GM18520 (cell line): ENCODE measurements around the gene PSME3IP1.
"Not testable (repeated sequence)": the region's sequence is repeated elsewhere in the genome, so short reads cannot be mapped to it uniquely, and the experiment has no call there.

Experiments used
- ATAC-seq: cut with Tn5 transposase; IDR thresholded peaks from one replicate; pipeline ENCODE4 v1.9.1; 2021; ENCODE audit not compliant: unreplicated experiment

The PSME3IP1 gene, protein sequence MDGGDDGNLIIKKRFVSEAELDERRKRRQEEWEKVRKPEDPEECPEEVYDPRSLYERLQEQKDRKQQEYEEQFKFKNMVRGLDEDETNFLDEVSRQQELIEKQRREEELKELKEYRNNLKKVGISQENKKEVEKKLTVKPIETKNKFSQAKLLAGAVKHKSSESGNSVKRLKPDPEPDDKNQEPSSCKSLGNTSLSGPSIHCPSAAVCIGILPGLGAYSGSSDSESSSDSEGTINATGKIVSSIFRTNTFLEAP

DNA sequence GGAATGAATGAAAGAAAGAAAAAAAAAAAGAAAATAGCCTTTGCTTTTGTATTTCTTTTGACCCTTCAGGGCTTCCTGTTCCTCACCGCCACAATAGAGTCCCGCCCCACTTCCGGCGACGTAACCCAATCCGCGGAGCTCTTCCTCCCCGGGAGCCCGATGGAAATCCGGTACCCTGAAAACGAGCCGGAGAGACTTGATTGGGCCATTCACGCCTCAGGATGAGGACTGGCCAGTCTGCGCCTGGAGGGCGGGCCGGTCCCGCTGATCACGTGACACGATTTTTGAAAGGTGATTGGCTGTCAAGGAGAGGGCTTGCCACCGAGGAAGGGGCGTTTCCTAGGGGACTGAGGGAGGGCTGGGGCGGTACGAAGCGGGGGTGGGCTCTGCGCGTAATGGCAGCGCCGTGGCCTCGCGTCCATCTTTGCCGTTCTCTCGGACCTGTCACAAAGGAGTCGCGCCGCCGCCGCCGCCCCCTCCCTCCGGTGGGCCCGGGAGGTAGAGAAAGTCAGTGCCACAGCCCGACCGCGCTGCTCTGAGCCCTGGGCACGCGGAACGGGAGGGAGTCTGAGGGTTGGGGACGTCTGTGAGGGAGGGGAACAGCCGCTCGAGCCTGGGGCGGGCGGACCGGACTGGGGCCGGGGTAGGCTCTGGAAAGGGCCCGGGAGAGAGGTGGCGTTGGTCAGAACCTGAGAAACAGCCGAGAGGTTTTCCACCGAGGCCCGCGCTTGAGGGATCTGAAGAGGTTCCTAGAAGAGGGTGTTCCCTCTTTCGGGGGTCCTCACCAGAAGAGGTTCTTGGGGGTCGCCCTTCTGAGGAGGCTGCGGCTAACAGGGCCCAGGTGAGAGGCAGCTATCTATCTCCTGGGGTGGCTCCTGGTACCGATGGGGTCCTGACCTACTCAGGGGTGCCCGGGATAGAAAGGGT, at the start of gene PSME3IP1, which contains the start of gene RSPRY1:
TSS of gene PSME3IP1 (minus strand) at position 95 of the 927 bp plus-strand sequence. CDS start 12,185 bp downstream, outside the sequence.
TSS of gene RSPRY1 (plus strand) at position 385 of the 927 bp plus-strand sequence. CDS start 18,330 bp downstream, outside the sequence.
- ATAC-seq, result peak; percentile 86

DNA sequence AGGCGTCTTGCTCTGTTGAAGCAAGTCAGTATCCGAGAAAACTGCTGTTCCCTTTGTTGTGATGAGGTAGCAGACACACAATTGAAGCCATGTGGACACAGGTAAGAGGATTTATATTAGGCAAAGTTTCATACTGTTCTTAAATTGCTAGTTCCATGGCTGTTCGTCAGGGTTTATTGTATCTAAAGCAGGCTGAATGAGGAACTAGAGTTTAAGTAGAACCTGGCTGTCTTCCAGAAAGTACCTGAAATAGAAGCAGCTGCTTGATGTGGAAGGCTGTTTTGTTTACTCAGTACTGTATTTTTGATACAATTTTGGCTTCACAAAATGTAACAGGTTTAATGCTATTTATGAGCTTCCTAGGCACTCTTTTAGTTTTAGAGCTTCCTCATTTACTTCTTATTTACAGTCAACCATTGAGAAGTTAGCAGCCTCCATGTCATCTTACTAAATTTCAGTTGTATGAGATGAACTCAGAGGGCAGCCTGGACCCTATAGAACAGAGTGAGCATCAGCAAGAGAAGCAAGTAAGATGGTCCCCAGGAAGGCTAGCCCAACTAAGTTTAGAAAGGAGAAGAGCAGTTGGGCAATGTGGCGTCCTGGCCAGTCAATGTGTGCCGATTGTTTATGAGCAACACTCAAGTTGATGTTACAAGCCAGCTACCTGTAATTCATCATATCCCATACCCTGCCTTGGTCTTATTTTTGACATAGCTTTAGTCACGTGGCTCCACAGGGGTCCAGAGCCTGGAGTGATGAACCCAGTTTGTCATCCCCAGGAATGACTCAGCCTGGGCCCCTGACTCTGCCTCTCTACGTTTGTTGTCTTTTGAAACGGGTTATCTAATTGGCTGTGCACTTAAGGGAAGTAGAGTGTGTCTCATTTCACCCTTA, 49.5 kb upstream of the PSME3IP1 start:
- no peak for ATAC-seq

DNA sequence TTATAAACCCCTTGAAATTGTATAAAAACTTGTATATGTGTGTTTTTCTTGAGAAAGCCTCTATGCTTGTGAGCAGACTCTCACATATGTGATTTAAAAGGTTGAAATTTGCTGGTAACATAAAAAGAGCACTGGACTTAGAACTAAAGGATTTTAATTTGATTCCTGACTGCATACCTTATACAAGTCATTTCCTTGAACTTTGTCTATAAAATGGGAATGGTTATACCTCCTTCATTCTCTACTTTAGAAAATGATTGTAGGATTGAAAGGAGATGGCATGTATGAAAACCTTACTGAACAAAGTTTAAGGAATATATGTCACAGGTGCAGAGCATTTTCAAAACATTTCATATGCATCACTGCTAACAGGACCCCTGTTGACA, 48.9 kb upstream of the PSME3IP1 start:
- no peak for ATAC-seq

DNA sequence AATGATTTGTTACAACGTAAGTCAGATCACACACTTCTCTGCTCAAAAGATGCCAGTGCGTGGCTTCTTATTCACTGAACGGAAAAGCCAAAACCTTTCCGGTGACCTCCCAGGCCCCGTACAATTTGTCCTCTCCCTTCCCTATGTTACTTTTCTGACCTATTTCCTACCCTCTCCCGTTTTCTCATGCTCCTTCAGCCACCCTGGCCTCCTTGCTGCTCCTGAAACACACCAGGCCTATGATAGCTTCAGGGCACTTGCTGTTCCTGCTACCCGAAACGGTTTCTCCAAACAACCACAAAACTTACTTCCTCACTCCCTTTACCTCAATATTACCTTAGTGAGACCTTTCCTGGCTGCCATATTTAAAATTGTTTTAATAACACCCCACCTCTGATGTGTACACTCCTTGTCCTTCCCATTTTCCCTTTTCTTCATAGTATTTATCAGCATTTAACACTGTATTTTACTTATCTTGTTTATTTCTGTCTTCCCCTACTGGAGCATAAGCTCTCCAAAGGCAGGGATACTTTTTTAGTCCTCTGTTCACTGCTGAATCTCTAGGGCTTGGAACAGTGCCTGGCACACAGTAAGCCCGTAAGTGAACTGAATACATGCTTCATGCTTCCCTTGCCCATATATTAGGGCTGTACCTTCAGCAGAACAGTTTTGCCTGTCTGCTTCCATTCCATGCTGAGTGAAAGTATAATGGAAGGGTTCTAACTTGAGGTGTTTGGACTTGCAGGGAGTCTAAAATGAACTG, 48.3 kb upstream of the PSME3IP1 start:
- no peak for ATAC-seq

DNA sequence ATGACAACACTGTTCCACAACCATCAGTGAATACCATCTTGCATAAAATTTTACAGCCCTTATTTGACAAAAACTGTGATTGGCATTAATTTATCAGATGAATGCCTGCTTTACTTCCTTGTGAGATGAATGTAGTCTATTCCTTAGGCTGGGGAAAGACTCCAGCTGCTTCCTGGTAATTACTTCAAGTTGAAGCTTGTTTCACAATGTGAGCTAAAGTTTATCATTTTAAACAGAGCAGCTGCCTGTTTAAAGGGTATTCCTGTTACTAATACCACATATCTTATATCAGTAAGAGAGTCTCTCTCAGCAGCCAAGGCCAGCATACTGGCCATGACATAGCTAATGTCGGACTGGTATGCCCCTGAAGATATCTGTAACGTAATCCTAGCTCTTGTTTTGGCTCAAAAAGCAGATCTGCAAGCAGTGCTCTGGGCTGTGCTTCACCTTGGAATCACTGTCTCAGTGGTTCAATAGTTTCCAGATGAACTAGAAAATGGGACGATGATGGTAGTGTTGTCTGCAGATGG, 46.0 kb upstream of the PSME3IP1 start:
- ATAC-seq, result no peak

DNA sequence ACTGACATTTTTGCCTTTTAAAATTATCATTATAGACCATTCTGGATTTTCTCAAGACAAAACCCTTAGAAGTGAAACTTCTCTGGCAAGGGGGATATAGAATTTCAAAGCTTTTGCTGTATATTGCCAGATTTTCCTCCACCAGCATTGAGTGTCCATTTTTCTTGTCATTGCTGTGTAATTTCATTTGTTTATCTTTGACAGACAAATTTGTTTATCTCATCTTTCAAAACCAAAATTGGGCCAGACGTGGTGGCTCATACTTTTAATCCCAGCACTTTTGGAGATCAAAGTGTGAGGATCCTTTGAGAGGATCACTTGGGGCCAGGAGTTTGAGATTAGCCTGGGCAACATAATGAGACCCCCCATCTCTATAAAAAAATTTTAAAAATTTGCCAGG, 43.2 kb upstream of the PSME3IP1 start:
- no peak for ATAC-seq

DNA sequence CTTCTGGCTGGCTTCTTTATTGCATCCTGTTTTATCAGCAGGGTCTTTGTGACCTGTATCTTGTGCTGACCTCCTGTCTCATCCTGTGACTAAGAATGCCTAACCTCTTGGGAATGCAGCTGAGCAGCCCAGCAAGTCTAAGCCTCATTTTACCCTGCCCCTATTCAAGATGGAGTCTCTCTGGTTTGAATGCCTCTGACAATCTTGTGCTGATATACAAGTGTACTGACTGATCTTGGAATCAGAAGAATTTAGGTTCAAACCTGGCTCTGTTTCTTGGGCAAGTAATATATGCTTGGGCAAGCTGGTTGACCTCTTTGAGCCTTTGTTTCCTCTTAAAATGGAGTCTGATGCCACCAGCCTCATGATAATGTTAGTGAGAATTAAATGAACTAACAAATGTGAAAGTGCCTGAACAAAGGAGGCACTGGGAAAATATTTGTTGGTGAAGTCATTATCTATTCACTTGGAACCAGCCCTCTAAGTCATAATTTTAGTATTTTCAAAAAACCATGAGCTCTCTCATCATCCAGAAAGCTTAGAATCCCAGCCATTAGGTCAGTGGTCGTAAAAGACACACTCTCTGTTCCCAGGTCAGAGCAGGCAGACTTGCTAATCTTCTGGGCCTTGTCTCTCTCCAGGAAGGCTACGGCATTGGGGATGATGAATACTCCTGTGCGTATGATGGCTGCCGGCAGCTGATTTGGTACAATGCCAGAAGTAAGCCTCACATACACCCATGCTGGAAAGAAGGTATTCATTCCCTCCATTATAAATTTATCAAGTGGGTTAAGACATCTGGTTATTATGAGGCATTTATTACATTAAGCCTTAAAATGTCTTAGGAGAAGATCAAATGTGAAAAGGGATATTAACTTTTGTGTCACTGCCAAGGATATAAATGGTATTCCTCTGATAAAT, 41.1 kb upstream of the PSME3IP1 start:
- ATAC-seq, result no peak

DNA sequence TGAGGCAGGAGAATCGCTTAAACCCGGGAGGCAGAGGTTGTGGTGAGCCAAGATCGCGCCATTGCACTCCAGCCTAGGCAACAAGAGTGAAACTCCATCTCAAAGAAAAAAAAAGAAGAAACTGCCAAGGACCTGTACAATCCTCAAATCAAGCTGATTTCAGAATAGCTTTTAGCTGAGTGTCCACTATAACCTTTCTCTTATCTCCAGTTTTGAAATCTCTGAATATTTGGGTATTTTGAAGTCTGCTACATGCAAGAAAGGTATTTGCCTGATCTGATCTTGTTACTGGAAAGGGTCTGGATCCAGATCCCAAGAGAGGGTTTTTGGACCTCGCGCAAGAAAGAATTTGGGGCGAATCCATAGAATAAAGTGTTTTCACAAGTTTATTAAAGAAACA, 40.1 kb upstream of the PSME3IP1 start:
- ATAC-seq, result no peak

DNA sequence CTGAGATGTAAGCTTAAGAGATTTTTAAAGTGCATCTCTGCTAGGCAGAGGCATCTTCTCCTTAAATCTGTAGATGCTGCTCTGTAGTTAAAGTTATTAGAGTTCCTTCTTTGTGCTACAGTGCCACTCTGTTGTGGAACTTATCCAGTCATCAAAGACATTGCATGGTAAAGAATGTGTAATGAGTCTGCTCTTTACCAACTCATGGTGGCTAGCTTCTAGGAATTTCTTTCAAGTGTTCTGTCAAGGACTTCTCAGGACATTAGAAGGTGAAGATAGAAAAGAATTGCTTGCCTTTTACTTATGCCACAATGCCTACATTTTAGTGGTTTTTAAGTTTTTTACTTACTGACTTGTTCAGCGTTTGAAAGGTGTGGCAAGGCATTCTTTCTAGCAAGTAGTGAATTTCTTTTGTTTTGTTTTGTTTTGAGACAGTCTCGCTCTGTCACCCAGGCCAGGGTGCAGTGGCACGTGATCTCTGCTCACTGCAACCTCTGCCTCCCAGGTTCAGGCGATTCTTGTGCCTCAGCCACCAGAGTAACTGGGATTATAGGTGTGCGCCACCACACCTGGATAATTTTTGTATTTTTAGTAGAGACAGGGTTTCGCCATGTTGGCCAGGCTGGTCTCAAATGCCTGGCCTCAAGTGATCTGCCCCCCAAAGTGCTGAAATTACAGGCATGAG, 39.0 kb upstream of the PSME3IP1 start:
- no peak for ATAC-seq

DNA sequence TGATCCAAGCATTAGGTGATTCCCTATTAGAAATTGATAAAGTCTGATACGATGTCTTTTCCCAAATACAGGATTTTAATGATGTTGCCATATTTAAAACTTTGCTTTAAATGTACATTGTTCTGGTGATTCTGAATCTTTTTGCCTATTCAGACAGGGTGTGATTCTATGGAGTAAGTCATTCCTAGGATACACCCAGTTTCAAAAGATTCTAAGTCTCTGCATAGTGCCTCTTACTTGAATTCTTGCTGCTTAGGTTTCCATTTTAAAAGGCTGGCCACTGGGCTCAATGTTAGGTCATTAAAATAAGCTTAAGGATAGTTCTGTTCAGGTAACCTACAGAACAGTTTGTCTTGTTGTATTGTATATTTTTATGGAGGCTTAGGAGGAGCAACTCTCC, 37.2 kb upstream of the PSME3IP1 start:
- ATAC-seq, result no peak

DNA sequence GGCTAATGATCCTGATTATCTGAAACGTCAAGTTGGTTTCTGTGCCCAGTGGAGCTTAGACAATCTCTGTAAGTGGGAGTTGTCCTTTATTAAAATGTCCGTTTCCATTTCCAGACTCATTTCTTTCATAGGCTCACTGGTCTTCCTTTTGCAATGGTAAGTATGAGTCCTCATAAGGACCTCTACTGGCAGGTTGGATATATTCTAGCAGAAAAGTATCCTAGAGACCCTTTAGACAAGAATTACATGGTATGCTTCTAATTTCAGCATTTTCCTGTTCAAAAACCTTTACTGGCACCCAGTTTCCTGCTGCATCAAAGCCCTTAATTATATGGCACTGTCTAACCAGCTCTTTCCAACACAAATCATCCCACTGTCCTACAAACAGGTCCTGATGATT, 31.1 kb upstream of the PSME3IP1 start:
- ATAC-seq, result no peak

DNA sequence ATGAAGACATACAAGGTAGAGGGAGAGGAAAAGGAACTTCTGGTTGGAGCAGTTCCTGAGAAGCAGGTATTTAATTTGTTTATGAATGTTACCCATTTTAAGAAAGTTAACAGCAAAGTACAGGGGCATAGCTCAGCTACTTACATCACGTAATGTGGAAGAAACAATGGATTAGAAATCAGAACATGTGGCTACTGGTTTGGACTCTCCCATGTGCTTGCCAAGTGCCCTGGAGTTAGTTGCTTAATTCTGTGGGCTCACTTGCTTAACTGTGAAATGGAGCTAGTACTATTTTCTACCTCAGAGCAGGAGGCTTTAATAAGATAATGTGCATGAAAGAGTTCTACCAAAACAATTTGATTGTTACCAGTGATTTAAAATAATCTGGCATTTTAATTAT, 27.6 kb upstream of the PSME3IP1 start:
- ATAC-seq, result no peak

DNA sequence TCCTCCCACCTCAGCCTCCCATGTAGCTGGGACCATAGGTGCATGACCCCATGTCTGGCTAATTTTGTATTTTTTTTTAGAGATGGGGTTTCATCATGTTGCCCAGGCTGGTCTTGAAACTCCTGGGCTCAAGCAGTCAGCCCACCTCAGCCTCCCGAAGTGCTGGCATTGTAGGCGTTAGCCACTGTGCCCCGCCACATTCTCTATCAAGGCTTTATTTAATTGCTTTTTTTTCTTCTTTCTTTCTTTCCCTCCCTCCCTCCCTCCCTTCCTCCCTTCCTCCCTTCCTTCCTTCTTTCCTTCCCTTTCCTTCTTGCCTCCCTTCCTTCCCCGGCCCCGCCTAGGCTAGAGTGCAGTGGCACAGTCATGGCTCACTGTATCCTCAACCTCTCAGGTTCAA, 23.9 kb upstream of the PSME3IP1 start:
- no peak for ATAC-seq

DNA sequence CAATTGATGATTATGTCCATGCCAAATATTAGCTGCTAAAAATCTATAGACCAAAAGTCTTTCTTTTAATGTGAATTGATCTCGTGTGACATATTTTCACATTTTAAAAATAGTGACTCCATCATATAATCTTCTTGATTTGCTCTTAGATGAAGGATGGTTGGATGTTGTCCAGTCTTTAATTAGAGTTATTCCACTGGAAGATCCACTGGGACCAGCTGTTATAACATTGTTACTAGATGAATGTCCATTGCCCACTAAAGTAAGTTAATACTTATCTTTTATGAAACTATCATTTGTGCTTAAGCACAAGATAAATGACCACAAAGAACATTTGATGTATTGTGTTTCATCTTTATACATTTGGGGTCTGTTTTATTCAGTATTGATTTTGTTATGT, 23.1 kb upstream of the PSME3IP1 start:
- no peak for ATAC-seq

DNA sequence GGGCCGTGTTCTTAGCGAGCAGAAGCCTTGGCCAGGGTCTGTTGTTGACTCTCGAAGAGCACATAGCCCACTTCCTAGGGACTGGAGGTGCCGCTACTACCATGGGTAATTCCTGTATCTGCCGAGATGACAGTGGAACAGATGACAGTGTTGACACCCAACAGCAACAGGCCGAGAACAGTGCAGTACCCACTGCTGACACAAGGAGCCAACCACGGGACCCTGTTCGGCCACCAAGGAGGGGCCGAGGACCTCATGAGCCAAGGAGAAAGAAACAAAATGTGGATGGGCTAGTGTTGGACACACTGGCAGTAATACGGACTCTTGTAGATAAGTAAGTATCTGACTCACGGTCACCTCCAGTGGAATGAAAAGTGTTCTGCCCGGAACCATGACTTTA, 18.8 kb upstream of the PSME3IP1 start:
- no peak for ATAC-seq

DNA sequence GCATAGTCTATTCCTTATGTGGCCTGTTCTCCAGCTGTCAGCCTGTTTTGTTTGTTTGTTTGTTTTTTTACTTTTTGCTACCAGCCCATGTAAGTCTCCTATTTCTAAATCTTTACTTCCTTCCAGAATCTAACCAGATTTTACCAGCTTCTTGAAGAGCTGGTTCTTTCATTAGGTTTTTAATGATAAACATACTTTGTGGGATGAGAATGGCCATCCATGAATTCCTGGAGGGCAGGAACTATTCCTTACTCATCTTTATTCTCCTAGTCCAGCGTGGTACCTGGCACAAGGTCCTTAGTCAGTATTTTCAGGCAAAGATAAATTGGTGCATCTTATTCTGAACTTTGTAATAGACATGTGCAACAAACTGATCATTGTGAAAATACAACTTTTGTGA, 17.6 kb upstream of the PSME3IP1 start:
- no peak for ATAC-seq

DNA sequence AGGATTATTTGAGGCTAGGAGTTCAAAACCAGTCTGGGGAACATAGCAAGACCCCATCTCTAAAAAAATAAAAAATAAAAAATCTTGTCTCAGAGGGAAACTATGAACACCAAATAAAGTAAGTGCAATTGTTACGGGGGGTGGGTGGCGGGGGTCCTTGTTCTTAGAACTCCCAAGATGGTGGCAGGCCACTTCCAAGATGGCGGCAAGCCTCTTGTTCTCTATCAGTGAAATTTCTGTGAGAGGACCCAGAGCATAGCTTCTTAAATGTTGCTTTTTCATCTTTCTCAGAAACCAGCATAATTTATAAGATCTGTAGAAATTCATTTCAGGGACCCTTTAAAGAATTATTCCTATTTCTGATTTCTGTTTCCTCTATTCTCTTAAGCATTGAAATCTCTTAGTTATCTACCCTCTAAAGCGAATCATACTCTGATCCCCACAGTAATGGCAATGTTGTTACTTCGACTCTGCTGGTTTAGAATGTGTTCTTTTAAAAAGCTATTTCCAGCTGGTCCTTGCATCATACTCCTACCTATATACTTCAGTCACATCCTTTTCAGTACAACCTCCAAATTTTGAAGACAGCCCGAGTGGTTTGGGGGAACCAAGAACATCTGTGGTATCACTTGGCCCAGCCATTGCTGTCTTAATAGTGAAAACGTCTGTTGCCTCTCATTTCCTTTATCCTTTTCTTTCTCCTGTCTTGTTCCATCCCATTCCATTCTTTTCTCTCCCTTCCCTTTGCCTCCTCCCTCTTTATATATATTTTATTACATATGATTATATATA, 16.5 kb upstream of the PSME3IP1 start:
- no peak for ATAC-seq

DNA sequence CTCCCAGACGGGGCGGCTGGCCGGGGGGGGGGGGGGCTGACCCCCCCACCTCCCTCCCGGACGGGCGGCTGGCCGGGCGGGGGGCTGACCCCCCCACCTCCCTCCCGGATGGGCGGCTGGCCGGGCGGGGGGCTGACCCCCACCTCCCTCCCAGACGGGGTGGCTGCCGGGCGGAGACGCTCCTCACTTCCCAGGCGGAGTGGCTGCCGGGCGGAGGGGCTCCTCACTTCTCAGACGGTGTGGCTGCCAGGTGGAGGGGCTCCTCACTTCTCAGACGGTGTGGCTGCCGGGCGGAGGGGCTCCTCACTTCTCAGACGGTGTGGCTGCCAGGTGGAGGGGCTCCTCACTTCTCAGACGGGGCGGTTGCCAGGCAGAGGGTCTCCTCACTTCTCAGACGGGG, 15.1 kb upstream of the PSME3IP1 start:
- not testable (repeated sequence) for ATAC-seq
